Choroid plexus epithelial cell (primary cell): ENCODE data around the gene IFI44.

ENCODE experiments used
- DNase-seq: peaks from one replicate; pipeline ENCODE4 v3.0.0-alpha.2; 2010; ENCODE audit warnings: low read depth
- H3K4me3 ChIP-seq: 2 replicates; pipeline ENCODE4 v1.5.1; 2011; ENCODE audit warnings: low read depth, mild to moderate bottlenecking, control low read depth, low read length, moderate library complexity
- TF ChIP-seq, protein P1 (sequence below): conservative IDR thresholded peaks from 2 replicates; pipeline ENCODE4 v1.5.1; 2011; ENCODE audit warnings: low read depth, mild to moderate bottlenecking, control low read depth, inconsistent platforms, low read length, moderate library complexity

Gene IFI44

DNA sequence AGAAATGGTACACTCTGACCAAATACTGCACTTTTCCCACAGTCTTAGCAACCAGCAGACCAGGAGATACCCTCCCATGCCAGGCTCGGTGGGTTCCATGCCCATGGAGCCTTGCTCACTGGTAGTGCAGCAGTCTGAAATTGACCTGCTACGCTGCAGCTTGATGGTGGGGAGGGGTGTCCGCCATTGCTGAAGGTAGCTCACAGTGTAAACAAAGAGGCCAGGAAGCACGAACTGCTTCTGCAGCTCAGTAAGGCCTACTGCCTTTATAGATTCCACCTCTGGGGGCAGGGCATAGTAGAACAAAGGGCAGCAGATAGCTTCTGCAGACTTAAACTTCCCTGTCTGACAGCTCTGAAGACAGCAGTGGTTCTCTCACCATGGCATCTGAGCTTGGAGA is 41.7 kb upstream of the IFI44 start:
- TF ChIP-seq, protein P1, sequence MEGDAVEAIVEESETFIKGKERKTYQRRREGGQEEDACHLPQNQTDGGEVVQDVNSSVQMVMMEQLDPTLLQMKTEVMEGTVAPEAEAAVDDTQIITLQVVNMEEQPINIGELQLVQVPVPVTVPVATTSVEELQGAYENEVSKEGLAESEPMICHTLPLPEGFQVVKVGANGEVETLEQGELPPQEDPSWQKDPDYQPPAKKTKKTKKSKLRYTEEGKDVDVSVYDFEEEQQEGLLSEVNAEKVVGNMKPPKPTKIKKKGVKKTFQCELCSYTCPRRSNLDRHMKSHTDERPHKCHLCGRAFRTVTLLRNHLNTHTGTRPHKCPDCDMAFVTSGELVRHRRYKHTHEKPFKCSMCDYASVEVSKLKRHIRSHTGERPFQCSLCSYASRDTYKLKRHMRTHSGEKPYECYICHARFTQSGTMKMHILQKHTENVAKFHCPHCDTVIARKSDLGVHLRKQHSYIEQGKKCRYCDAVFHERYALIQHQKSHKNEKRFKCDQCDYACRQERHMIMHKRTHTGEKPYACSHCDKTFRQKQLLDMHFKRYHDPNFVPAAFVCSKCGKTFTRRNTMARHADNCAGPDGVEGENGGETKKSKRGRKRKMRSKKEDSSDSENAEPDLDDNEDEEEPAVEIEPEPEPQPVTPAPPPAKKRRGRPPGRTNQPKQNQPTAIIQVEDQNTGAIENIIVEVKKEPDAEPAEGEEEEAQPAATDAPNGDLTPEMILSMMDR: no peak
- DNase-seq: no peak
- no peak overlapping the region for H3K4me3 ChIP-seq

DNA sequence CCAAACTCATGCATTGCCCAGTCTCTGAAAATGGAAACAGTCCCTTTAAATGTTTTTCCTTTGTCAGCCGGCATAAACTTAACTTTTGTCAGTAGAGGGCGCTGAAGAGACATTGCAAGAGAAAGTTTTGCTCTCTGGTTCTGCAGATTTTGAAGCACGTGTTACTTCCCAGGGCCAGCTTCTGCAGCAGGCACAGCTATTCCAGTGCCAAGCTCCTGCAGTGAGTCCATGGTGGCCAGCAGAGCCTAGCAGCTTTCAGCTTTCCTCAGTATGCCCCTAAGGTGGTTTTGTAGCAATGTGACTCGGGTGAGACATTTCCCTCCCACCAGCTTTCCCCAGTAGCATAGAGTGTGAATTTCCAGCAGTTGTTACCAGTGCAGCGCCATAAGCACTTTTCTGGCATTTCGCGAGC is 32.0 kb upstream of the IFI44 start:
- no peak overlapping the region for H3K4me3 ChIP-seq
- DNase-seq: peak; percentile 93
- TF ChIP-seq, protein P1: peak; percentile 86

DNA sequence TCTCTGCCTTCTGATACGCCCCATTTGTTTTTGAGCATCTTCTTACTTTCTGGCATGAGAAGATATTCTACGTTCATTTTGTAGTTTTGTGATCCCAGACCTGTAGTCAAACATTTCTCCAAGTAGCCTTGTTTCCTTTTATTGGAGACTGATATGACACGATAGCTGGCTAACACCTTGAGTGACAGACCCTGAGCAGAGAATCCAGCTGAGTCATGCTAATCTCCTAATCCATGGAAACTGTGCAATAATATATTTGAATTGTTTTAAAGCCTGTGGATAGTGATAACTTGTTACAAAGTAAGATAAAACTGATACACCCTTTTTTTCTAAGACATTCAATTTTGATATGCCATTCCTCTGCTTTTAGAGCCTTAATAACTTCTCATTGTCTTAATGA is 30.6 kb upstream of the IFI44 start:
- no peak overlapping the region for H3K4me3 ChIP-seq
- TF ChIP-seq, protein P1: no peak
- DNase-seq: no peak

DNA sequence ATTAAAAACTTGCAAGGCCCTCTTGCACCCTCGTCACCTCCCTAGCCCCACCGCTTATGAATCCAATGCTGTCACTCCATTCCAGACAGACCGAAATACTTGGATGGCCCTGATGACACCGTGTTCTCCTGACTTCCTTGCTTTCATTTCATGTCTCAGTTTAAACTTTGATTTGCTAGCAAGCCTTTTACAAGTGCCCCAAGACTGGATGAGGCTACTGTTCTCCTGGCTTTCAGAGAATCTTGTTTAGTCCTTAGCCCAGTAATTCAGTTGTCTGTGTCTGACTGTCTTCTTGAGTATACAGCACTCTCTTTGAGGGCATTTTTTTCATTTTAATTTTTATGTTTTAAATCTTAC is 30.2 kb upstream of the IFI44 start:
- H3K4me3 ChIP-seq: peak overlapping the region; percentile 60
- DNase-seq: no peak
- TF ChIP-seq, protein P1: no peak

DNA sequence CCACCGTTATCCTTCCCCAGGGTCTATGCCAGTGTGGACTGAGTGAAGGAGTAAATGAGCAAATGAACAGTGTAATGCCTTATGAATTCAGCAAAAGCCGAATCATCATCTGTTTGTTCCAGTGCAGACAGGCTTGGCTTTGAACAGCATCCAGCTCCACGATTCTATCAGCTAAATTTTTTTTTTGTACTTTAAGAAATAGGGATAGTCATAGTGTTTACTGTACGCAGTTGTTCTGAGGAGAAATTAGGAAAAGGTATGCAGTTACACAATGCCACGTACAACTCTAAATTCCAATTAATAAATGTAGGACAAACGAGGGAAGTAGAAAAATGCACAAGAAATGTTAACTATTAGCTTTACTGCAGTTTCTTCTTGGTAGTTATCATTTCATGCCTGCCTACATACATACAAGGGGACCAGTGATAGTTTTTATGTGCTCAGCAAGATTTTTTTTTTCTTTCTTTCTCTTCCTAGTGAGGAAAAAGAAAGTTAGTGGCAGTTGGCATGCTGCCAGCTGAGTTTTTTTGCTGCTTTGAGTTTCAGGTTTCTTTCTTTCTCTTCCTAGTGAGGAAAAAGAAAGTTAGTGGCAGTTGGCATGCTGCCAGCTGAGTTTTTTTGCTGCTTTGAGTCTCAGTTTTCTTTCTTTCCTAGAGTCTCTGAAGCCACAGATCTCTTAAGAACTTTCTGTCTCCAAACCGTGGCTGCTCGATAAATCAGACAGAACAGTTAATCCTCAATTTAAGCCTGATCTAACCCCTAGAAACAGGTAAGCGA is 29.6 kb upstream of the IFI44 start, which contains the start of gene IFI44L:
IFI44L (plus strand) TSS at position 646 of the 777 bp plus-strand sequence. CDS start 7,468 bp downstream, outside the sequence.
- H3K4me3 ChIP-seq: peak within 1 kb of the TSS; percentile 60
- TF ChIP-seq, protein P1: no peak
- peak; percentile 76 for DNase-seq

- DNase-seq: no peak
- TF ChIP-seq, protein P1: no peak
- H3K4me3 ChIP-seq: peak overlapping the region; percentile 60
These were observed 29.0 kb upstream of the IFI44 start for GRCh38 chr1:78620666-78621065.

- TF ChIP-seq, protein P1: no peak
- H3K4me3 ChIP-seq: no peak overlapping the region
These were observed 27.1 kb upstream of the IFI44 start for GRCh38 chr1:78622548-78622947.

More at GRCh38 chr1:78622548-78622947, 27.1 kb upstream of the IFI44 start:
- DNase-seq: no peak
